Stimulated activated CD8-positive, alpha-beta memory T cell treated with anti-CD3 and anti-CD28 coated beads, Interleukin-4, amount 100 ng/mL, for 48 hours (primary cell): ENCODE data around the gene SACS.
"Not testable (repeated sequence)": the region's sequence is repeated elsewhere in the genome, so short reads cannot be mapped to it uniquely, and the experiment has no call there.

Experiments
- DNase-seq: peaks from one replicate; pipeline ENCODE4 v3.0.0-alpha.2; 2020

The SACS gene

GRCh38 chr13:23354520-23354919 lies 79.0 kb downstream of the SACS start:
- DNase-seq: no peak

- DNase-seq: no peak
Observed at GRCh38 chr13:23352161-23352560, 81.3 kb downstream of the SACS start.

GRCh38 chr13:23350009-23350408 lies 83.5 kb downstream of the SACS start:
- DNase-seq: no peak

DNA sequence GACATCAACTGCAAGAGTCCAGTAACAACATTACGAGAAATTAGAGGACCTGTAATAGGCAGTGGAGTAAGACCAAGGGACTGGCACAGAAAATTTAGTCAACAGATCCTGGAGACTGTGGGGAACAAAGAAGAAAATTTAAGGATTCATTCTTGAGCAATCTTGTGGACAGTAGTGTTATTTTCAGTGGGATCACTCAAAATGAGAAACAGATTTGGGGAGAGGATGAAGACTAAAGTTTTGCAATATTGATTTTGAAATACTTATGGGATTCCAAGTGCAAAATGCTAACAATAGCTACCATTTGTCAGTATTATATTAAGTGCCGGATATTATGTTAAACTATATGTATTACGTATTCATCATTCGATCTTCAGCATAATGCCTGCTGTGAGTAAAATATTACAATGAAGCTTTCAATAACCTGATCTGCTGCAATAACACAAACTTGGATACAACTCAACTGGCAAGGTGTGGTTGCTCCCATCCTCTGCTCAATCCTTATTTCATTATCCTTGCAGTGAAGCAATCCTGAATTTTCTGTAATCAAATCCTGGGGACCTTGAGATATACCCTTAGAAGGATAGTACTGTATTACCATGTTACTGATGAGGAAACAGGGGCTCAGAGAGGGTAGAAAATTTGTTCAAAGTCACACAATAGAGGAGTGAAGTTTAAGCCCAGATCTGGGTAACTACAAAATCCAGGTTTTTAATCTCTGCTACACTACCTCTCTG lies 84.2 kb downstream of the SACS start:
- DNase-seq: no peak

GRCh38 chr13:23348262-23349127 lies 85.0 kb downstream of the SACS start:
- DNase-seq: no peak

- DNase-seq: no peak
Observed at GRCh38 chr13:23347601-23348000, 85.9 kb downstream of the SACS start.

GRCh38 chr13:23344931-23345595 lies 88.4 kb downstream of the SACS start:
- DNase-seq: no peak

GRCh38 chr13:23339225-23339624 lies 94.3 kb downstream of the SACS start:
- DNase-seq: no peak

DNA sequence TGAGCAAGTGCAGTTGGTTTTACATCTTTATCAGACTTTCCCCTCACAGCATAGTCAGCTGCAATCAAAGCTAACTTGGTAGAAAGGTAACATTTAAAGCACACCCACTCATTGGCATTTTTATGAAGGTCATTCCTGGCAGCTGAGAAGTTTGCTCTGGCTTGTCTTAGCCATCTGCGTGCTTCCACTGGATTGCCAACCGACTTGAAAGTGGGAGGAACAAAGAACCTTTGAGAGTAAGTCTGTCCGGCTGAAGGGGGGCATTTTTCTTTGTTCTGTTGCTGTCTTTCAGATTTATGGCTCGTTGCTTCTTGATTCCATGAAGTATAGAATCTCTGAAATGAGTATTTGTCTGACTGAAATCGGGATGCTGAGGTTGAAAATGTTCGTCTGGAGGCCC lies 103.1 kb downstream of the SACS start:
- DNase-seq: no peak

DNA sequence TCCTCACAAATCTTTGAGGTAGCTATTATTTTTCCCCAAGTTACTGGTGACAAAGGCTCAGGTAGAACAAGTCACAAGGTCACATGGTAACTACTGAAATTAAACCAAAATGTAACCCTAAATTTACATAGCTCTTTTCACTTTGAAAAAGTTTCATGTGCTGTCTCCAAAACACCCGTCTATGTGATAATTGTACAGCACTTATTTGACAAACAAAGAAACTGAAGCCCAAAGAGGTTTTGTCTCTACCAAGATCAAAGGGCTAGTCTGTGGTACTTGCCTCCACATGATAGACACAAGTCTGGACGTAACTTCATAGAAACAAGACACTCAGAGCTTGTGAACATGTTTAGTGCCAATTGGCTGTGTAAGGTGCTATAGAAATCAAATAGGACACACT lies 108.3 kb downstream of the SACS start:
- DNase-seq: no peak

DNA sequence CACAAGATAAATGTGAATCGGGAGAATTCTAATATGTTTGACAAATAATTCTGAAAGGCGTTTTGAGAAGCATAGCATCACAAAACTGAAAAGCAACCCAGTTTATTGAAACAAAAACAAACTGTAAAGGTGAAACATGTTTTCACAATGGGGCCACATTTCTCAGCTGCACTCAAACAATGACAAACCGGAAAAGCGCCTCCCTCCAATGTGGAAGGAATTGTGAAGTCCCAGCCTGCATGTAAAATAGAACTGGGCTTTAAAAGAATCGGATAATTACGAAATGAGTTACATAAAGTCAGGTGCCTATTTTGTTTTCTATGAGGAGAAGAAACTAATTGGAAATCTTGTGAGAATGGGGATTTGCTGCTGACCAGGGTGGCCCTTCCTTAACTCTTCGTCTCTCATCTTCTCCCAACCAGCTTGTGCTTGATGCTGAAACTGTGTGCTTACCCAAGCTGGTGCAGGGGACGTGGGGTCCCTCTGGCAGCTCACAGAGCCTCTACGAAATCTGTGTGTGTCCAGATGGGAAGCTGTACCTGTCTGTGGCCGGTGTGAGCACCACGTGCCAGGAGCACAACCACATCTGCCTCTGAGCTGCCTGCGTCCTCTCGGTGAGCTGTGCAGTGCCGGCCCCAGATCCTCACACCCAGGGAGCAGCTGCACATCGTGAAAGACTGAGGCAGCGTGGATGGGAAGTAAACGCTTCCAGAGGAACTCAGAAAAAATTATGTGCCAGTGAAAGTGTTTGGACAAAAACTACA lies 109.4 kb downstream of the SACS start:
- no peak for DNase-seq

- no peak for DNase-seq
Observed at GRCh38 chr13:23322353-23323336, 110.9 kb downstream of the SACS start.

DNA sequence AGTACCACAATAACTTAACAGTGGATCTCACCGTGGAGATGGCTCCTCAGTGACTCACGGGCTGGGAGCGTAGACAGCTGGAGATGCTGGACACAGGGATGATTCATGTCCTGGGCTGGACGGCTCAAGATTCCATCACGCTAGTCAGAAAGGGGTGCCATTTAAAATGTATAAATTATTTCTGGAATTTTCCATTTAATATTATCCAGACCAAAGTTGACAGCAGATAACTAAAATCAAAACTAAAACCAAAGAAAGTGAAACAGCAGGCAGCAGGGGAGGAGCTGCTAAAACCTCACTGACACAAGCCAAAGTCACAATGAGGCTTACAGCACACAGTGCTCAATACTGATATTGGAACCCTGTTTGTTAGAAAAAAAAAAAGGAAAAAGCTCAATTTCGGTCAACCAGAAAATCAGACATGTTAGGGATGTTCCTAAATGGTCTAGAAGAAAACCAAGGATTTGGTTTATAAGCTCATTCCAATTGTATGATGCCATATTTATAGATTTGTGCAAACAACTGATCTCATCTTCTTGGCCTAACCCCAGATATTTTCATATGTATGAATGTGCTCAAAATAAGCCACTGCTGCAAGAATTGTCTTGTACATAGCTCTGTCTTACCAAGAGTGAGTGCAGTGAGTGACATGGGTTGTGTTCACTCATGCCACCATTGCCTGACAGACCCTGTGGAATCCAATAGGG lies 111.8 kb downstream of the SACS start:
- no peak for DNase-seq

- no peak for DNase-seq
Observed at GRCh38 chr13:23320926-23321534, 112.5 kb downstream of the SACS start.

GRCh38 chr13:23319883-23320224 lies 113.6 kb downstream of the SACS start:
- no peak for DNase-seq

DNA sequence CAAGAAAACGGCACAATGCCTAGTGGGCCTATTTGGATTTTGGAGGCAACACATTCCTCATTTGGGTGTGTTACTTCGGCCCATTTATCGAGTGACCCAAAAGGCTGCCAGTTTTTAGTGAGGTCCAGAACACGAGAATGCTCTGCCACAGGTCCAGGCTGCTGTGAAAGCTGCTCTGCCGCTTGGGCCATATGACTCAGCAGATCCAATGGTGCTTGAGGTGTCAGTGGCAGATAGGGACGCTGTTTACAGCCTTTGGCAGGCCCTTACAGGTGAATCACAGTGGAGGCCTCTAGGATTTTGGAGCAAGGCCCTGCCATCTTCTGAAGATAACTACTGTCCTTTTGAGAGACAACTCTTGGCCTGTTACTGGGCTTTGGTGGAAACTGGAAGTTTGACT lies 118.7 kb downstream of the SACS start:
- DNase-seq: not testable (repeated sequence)

- DNase-seq: no peak
Observed at GRCh38 chr13:23292586-23292985, 140.9 kb downstream of the SACS start.

DNA sequence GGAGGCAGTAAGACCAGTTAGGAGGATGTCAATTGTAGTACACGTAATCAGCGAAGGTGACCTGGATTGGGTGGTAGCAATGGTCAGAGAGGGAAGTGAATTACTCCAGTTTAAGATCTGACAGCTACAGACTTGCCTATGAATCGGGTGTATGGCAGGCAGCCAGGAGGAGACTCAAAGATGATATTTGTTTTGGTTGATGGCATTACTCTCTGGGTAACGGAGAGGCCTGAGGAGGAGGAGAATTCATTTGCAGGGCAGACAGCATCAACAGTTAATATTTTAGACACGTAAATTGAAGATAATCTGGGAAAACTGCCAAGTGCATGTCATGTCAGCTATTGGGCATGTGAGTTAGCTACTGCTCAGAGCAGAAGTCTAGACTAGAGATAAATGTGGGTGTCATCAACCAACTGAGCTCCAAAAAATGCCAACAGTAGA lies 143.6 kb downstream of the SACS start:
- DNase-seq: no peak

- DNase-seq: no peak
Observed at GRCh38 chr13:23288995-23289394, 144.5 kb downstream of the SACS start.

DNA sequence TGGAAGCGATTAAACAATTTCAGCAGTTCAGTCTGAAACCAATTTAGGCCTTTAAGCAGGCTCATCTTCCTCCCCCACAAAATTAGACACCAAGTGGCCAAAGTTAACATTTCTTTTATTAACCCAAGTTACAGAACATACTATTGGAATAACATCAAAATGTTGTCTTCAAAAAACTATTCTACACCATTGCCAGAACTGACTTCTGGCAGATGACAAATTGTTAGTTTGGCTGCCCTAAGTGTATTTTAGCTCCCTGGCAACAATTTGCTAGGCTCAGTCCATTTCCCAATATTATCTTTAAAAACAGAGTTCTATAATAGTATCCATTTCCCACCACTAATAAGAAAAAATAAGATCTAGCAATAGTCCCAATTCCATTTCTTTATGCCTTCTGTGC lies 144.9 kb downstream of the SACS start:
- DNase-seq: no peak

DNA sequence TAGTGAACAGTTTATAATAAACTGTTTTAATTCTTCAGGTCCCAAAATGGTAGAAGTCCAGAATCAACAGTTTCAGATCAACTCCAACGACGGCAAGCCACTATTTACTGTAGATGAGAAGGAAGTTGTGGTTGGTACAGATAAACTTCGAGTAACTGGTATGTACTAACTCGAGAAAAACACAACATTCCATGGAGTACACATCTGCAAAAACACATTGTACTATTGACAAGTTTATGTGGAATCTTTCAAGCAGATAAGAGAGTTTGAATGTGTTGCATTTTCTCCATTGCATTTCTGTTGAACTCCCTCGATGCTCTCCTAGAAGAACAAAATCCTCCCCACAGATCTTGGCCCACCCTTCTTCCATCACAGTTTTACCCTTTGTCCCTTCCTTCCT lies 154.2 kb downstream of the SACS start:
- DNase-seq: no peak
